ENCODE data around the gene NPHP1.
"Not testable (repeated sequence)": the region's sequence is repeated elsewhere in the genome, so short reads cannot be mapped to it uniquely, and the experiment has no call there.

NPHP1 gene

GRCh38 chr2:110204408-110205385 is at the start of gene NPHP1:
NPHP1 (minus strand) TSS chr2:110205013; CDS start chr2:110204968, 45 bp downstream.
- DNase-seq = peak; percentile 99

- DNase-seq = not testable (repeated sequence)
Observed at GRCh38 chr2:110248081-110248795, 43.4 kb upstream of the NPHP1 start.

- DNase-seq = not testable (repeated sequence)
Observed at GRCh38 chr2:110245488-110246435, 40.9 kb upstream of the NPHP1 start.

- not testable (repeated sequence) for DNase-seq
Observed at GRCh38 chr2:110243283-110243682, 38.5 kb upstream of the NPHP1 start.

GRCh38 chr2:110234514-110234913 is 29.7 kb upstream of the NPHP1 start:
- not testable (repeated sequence) for DNase-seq

GRCh38 chr2:110229886-110230285 is 25.1 kb upstream of the NPHP1 start:
- DNase-seq = not testable (repeated sequence)

GRCh38 chr2:110222626-110223025 is 17.8 kb upstream of the NPHP1 start:
- DNase-seq = not testable (repeated sequence)

- no peak for DNase-seq
Observed at GRCh38 chr2:110221938-110222337, 17.1 kb upstream of the NPHP1 start.

GRCh38 chr2:110220190-110220564 is 15.4 kb upstream of the NPHP1 start:
- DNase-seq = no peak

GRCh38 chr2:110219496-110220189 is 14.8 kb upstream of the NPHP1 start:
- DNase-seq = no peak

GRCh38 chr2:110218889-110219288 is 14.1 kb upstream of the NPHP1 start:
- DNase-seq = not testable (repeated sequence)

- no peak for DNase-seq
Observed at GRCh38 chr2:110216803-110217202, 12.0 kb upstream of the NPHP1 start.

- DNase-seq = no peak
Observed at GRCh38 chr2:110216199-110216598, 11.4 kb upstream of the NPHP1 start.

- DNase-seq = no peak
Observed at GRCh38 chr2:110215566-110216158, 10.8 kb upstream of the NPHP1 start.

GRCh38 chr2:110215091-110215490 is 10.3 kb upstream of the NPHP1 start:
- DNase-seq = no peak

- DNase-seq = not testable (repeated sequence)
Observed at GRCh38 chr2:110213522-110213921, 8.7 kb upstream of the NPHP1 start.

GRCh38 chr2:110211938-110212858 is 7.4 kb upstream of the NPHP1 start, which contains the start of gene MTLN:
MTLN (minus strand) TSS chr2:110212547; CDS start chr2:110212525, 22 bp downstream.
- DNase-seq = peak; percentile 94

GRCh38 chr2:110205660-110206455 is 1.0 kb upstream of the NPHP1 start:
- peak; percentile 85 for DNase-seq

GRCh38 chr2:110198016-110198415 is 6.8 kb downstream of the NPHP1 start:
- no peak for DNase-seq
